Astrocyte (in vitro differentiated cells and primary cell): ENCODE measurements around the gene RFPL4AL1.
"Not testable (repeated sequence)": the region's sequence is repeated elsewhere in the genome, so short reads cannot be mapped to it uniquely, and the experiment has no call there.

Experiments
- CTCF ChIP-seq: IDR thresholded peaks from 2 replicates; pipeline ENCODE4 v1.5.1; 2011; ENCODE audit warnings: low read depth, mild to moderate bottlenecking, inconsistent platforms, low read length, moderate library complexity; ENCODE audit not compliant: insufficient read depth
- EZH2 ChIP-seq: IDR thresholded peaks from 2 replicates; pipeline ENCODE4 v1.6.1; 2012; ENCODE audit warnings: mild to moderate bottlenecking, low read length, inconsistent platforms; ENCODE audit not compliant: insufficient read depth

- not testable (repeated sequence) for TF ChIP-seq CTCF, EZH2
Observed at GRCh38 chr19:55769632-55770031, 714 bp downstream of the RFPL4AL1 start.
